GM12878 (cell line): ENCODE results near the gene KRTAP5-11. TPM values are rescaled to one million over a fixed set of nuclear protein-coding genes. Genes with fewer than 3 reads are reported as not detected.
"Not testable (repeated sequence)": the region's sequence is repeated elsewhere in the genome, so short reads cannot be mapped to it uniquely, and the experiment has no call there.

Source experiments
- ATAC-seq: fragments of 200-7000 bp; cut with Tn5 transposase; 3 replicates; pipeline ENCODE4 v1.9.1; 2020; ENCODE audit warnings: mild to moderate bottlenecking, moderate library complexity
- BruUV-seq: library from RNA; stranded (reverse); fragments of 400-500 nt; replicated peaks from 2 replicates; lab custom pipeline; 2021; lab: Mats Ljungman, UMichigan
- CTCF ChIA-PET: fragments of 300-600 bp; sonication (Branson Sonifier 250); formaldehyde crosslinking; extraction: SDS; loops from one replicate; lab custom pipeline; 2021; ENCODE audit warnings: inconsistent platforms; lab: Yijun Ruan, JAX
- POLR2A ChIA-PET: fragments of 350-600 bp; formaldehyde crosslinking; extraction: SDS; loops from one replicate; lab custom pipeline; 2021; ENCODE audit warnings: inconsistent platforms; lab: Charles Lee
- RAD21 ChIA-PET: fragments of 300-600 bp; sonication (Branson Sonifier 250); formaldehyde crosslinking; loops from one replicate; lab custom pipeline; 2023; ENCODE audit warnings: antibody characterized with exemption; ENCODE audit not compliant: unreplicated experiment; lab: Charles Lee
- SMC1A ChIA-PET: fragments of 300-600 bp; sonication (Branson Sonifier 250); formaldehyde crosslinking; loops from one replicate; lab custom pipeline; 2023; ENCODE audit not compliant: unreplicated experiment, uncharacterized antibody; lab: Charles Lee
- DNase-seq: peaks from one replicate; pipeline ENCODE4 v3.0.0-alpha.2; 2011; ENCODE audit warnings: low read depth, low spot score
- FAIRE-seq: peaks from 3 replicates; lab custom pipeline; 2011; peaks lifted over from hg19 to GRCh38; lab: Jason Lieb, UNC
- H2AFZ ChIP-seq: 2 replicates; pipeline ENCODE4 v1.6.0; 2011; ENCODE audit warnings: low read depth, low read length, control low read depth; ENCODE audit not compliant: control insufficient read depth
- H3K27ac ChIP-seq: 2 replicates; pipeline ENCODE4 v1.5.1; 2011; ENCODE audit warnings: control low read depth; ENCODE audit not compliant: control insufficient read depth, insufficient read depth
- H3K27me3 ChIP-seq, 2 experiments: replicated peaks in 1 of 2; 2 replicates each; pipeline versions ENCODE4 v1.6.0 to v1.6.1; 2011; ENCODE audit warnings: low read length in 1 of 2; ENCODE audit not compliant: control insufficient read depth in 2 of 2, insufficient read depth in 2 of 2
- H3K36me3 ChIP-seq, 2 experiments: 2 replicates each; pipeline ENCODE4 v1.5.1; 2011; ENCODE audit warnings: low read length in 1 of 2; ENCODE audit not compliant: control insufficient read depth in 2 of 2, insufficient read depth in 2 of 2
- H3K4me1 ChIP-seq: 2 replicates; pipeline ENCODE4 v1.6.1; 2011; ENCODE audit warnings: mild to moderate bottlenecking, low read length, moderate library complexity, mixed read lengths; ENCODE audit not compliant: control insufficient read depth, insufficient read depth
- H3K4me2 ChIP-seq: 2 replicates; pipeline ENCODE4 v1.6.0; 2011; ENCODE audit warnings: control low read depth; ENCODE audit not compliant: control insufficient read depth, insufficient read depth
- H3K4me3 ChIP-seq: fragments of 200-600 bp; sonication (generic); 2 replicates; pipeline ENCODE4 v1.5.1; 2016
- H3K79me2 ChIP-seq: 2 replicates; pipeline ENCODE4 v1.6.0; 2011; ENCODE audit warnings: low read length; ENCODE audit not compliant: control insufficient read depth, insufficient read depth
- H3K9ac ChIP-seq: 2 replicates; pipeline ENCODE4 v1.8.0; 2011; ENCODE audit warnings: low read length, control low read depth, mixed read lengths; ENCODE audit not compliant: control insufficient read depth, insufficient read depth
- H3K9me3 ChIP-seq: replicated peaks from 3 replicates; pipeline ENCODE4 v1.5.1; 2011; ENCODE audit warnings: mild to moderate bottlenecking, low read length; ENCODE audit not compliant: control insufficient read depth, insufficient read depth
- H4K20me1 ChIP-seq: 2 replicates; pipeline ENCODE4 v1.6.0; 2011; ENCODE audit not compliant: control insufficient read depth, insufficient read depth
- WGBS: methylation state at CpG from one replicate; pipeline ENCODE4 v1.1.6; 2016; ENCODE audit warnings: low lambda C conversion rate; ENCODE audit not compliant: insufficient replicate concordance, insufficient coverage; ENCODE audit errors: missing lambda C conversion rate; 5-methylcytosine and 5-hydroxymethylcytosine counted together
- in situ Hi-C: fragments of 300-500 bp; cut with MboI; formaldehyde crosslinking; loops from 9 replicates; pipeline ENCODE4 v1.14.3; 2018; ENCODE audit warnings: mixed read lengths
- intact Hi-C: fragments of 100-400 bp; cut with micrococcal nuclease; formaldehyde crosslinking; loops from one replicate; pipeline ENCODE4 v1.14.2; 2022; ENCODE audit not compliant: unreplicated experiment
- polyA plus RNA-seq, 11 experiments: library from polyadenylated mRNA; depleted of rRNA in 4 of 11; unstranded in 6 of 11; stranded (reverse) in 5 of 11; fragments of >200 nt; fragmentation: Nextera tagmentation in 4 of 11; fragmentation: Illumina TruSeq in 1 of 11; extraction: Ambion mirVana in 4 of 11; extraction: Trizol in 1 of 11; gene quantifications; 1 replicate in 1 of 11; 2 replicates in 10 of 11; pipeline versions ENCODE4 v1.2.1 to v1.2.3, GENCODE V29; 2011 to 2016; ENCODE audit warnings: inconsistent platforms in 2 of 11, missing spikeins in 2 of 11, low read depth in 1 of 11
- total RNA-seq, 4 experiments: library from RNA; depleted of rRNA in 3 of 4; stranded (reverse); fragments of >200 nt in 3 of 4; fragmentation: Illumina TruSeq in 1 of 4; extraction: Trizol in 1 of 4; gene quantifications; 2 replicates each; pipeline versions ENCODE4 v1.2.1 to v1.2.3, GENCODE V29; 2013 to 2021

Gene KRTAP5-11
- total and polyA plus RNA-seq, 10 of the 15 experiments (the other 5 are each of a cell fraction or from before 2014, with no cell fraction given): not detected

DNA sequence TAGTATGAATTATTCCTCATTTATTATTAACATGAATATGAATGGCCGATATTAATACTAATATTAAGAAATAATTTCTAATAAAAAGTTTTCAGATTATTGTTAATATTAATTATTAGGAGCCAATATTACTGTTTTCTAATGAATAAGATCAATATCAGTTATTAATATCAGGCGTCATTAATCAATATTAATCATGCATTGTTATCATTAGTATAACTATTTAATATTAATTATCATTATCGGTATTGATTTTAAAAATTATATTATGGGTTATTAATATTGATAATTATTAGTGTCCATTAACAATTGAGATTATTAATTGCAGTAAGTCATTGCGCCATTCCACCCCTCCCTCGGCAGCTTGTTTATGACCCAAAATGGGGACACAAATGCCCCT lies 3.0 kb upstream of the KRTAP5-11 start:
- H4K20me1 ChIP-seq, H3K79me2 ChIP-seq, DNase-seq, SMC1A ChIA-PET, H2AFZ ChIP-seq, ATAC-seq, POLR2A ChIA-PET, in situ Hi-C loops, H3K36me3 ChIP-seq, H3K4me3 ChIP-seq, FAIRE-seq, H3K27me3 ChIP-seq, H3K9me3 ChIP-seq, H3K4me1 ChIP-seq, H3K9ac ChIP-seq, H3K4me2 ChIP-seq, H3K27ac ChIP-seq, RAD21 ChIA-PET, CTCF ChIA-PET, intact Hi-C loops, BruUV-seq: not testable (repeated sequence)
- WGBS: 68% methylated on average over 5 of the region's 5 CpGs

GRCh38 chr11:71582969-71583368 lies 294 bp upstream of the KRTAP5-11 start:
- CTCF ChIA-PET, H4K20me1 ChIP-seq, H3K27ac ChIP-seq, H3K9me3 ChIP-seq, FAIRE-seq, H3K9ac ChIP-seq, ATAC-seq, H3K4me2 ChIP-seq, POLR2A ChIA-PET, H3K4me1 ChIP-seq, SMC1A ChIA-PET, H3K27me3 ChIP-seq, RAD21 ChIA-PET, BruUV-seq, H3K36me3 ChIP-seq, H2AFZ ChIP-seq, intact Hi-C loops, H3K79me2 ChIP-seq, DNase-seq, in situ Hi-C loops, H3K4me3 ChIP-seq: not testable (repeated sequence)
- WGBS: 24% methylated on average over 2 of the region's 2 CpGs
